NCI-H526 treated with DMSO at 0.1 percent for 48 hours (cell line): ENCODE results near the gene ACTR6.

Experiments used
- DNase-seq: peaks from one replicate; lab custom pipeline; 2025; lab: John Stamatoyannopoulos, UW

ACTR6 gene

DNA sequence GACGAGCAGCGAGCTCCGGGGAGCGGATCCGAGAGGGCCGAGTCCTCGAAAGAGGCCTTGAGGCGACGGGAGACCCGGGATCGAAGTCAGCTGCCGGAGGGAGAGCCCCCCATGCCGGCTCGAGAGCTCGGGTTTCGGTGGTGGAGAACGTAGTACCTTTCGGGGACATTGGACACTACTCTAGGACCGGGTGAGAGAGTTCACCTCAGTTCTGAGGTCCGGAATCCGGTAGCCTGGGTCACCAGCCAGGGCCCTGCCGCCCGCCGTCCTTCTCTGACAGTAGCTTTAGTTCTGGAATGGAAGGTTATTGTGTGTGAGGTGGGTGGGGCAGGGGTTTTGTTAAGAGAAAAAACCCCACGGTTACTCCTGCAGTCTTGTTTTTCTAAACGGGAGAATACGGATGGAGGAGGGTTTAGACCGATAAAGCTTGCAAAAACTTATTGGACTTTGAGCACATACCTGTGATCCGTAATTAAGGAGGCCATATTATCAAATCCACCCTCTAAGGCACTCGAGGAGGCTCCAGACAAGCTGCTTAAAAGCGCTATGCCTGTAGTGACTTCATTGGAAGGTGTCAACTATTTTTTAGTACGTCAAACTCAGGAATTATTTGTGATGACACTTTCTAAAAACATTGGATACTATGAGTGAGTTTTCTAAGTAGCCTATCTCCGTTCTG is 67.1 kb downstream of the ACTR6 start:
- peak; percentile 56 for DNase-seq

DNA sequence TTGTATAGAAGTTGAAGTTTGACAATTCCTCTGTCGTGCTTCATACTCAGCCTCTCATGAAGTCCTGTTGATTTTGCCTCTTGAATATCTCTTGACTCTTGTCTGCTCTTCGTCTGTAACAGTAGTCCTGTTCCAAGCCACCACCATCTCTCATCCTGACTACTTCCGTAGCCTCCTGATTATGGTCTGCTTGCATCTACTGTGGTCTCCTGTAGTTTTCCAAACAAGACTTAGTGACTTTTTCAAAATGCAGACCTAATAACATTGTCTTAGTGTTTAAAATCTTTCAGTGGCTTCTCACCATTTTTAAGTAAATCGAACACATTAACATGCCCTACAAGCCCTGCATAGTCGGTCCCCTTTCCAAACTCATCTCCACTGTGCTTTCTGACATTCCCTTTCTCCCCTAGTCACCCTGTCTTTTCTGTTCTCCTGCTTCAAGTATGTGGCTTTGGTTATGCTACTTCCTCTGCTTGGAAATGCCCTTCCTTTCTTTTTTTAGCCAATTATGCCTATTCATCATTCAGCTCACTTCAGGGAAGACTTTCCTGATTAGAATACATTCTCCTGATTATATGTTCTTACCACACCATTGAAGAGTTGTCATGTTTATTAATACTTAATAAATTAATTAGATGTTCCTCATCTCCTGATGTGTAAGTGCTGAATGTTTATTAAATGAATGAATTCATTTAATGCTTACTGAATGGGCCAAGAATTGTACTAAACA is 68.4 kb downstream of the ACTR6 start:
- no peak for DNase-seq

DNA sequence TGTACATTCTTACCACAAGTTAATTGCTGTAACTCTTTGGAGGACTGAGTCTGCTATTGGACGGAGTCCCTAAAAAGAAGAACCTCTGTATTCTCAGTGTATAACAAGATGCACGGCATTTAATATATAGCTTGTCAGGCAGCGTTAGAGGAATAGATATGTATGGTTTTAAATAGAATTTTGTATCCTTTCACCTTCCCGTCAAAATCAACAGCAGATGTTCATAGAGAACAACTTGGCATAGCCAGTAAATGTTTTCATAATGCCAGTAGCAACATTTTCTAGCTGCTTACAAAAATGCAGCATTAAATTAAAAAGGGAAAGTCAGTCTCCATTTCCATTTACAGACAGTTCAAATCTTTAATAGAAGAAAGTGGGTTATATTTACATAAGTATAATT is 73.2 kb downstream of the ACTR6 start:
- no peak for DNase-seq
